NCI-H446 (cell line): ENCODE data around the gene ABHD16A.

Experiments used
- DNase-seq, 2 experiments: peaks; one replicate each; lab custom pipeline; 2025; lab: John Stamatoyannopoulos, UW

ABHD16A gene

DNA sequence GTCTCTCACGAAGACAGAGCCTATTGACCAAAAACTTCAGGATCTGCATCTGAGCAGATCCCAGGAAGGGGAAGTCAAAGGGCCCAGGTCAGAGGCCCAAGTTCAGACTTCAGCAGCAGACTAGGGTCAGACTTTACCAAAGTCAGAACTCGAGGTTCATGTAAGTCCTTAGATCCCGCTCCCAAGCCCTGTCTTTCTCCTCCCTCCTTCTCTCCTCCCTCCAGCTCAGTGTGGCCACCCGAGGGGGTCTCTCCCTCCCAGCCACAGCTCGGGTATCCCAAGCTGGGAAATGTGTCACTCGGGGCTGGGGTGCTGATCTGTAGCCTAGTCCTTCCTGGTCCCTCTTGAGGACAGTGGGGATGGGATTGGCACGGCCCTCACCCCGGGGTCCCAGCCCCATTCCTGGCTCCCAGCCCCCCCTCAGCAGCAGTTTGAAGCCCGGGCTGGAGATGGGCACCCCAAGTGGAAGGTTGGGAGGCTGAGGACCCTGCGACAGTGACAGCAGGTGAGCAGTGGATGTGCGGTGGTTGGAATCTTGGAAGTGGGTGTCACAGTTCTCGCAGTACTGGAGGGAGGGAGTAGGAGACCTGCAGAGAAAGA, 40.9 kb downstream of the ABHD16A start:
- DNase-seq: no peak

DNA sequence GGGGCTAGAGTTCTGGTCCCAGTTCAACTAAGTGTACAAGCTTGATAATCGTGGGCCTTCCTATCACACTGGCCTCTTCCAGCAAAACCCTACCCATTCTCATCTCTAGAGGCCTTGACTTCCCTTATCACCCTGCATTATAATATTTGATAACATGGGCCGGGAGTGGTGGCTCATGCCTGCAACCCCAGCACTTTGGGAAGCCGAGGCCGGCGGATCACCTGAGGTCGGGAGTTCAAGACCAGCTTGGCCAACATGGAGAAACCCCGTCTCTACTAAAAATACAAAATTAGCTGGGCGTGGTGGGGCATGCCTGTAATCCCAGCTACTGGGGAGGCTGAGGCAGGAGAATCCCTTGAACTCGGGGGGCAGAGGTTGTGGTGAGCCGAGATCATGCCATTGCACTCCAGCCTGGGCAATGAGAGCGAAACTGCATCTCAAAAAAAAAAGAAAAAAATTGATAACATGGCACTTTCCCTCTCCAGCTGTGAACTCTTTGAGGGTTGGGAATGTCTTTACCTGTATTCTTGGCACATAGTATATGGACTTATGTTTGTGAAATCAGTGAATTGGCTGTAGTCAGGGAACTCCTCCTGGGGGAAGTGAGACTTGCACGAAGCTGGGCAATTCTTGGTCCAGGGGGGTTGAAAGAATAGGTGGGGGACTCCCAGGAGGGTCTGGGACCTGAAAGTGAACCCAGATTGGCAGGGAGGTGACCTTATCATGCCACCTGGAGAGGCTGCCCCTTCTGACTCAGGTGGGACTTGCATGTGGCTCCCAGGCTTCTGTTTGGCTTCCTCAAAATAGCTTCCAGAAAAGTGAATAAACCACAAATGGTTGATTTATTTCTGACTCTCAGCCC, 41.6 kb downstream of the ABHD16A start:
- DNase-seq: no peak

DNA sequence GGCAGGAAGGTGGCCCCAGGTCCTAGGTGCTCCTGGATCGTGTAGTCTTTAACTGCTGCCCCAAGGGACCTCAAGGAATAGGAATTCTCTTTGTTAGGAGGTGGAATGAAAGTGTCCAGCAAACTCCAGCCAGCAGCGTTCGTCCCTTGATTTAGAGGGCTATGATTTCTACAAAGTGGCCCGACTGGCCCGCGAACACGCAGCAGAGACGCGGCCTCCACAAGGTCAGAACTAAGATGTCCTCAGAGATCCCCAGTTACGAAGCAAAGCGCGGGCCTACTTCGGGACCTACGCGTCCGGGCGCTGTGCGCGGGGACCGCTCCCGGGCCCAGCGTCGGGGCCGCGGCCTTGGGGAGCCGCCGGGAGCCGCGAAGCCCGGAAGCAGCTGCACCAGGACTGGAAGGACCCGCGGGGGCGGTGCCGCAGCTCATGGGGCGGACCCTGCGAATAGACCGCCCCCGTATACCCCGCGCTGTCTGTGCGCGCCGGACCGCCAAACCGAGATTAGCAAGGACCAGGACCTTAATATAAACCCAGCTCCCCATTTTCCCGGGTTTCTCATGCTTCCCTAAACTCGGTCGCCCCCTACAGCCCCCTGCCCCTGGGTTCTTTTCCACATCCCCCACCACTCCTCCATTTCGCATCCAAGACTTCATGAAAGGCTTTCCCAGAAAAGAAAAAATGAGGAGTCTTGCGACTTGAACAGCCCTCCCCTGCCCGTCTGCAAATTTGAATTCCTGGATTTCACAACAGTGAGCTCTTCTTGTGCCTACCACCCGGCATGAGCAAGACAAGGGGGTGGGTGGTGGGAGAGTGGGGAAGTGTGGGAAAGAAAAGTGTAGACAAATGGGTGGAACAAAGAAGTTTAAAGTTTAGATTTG, 42.5 kb downstream of the ABHD16A start, which contains the start of gene C6orf47:
TSS of gene C6orf47 (minus strand) at position 398 of the 881 bp plus-strand sequence. CDS start 831 bp downstream, outside the sequence.
- peak; percentile 74 to 85 for DNase-seq

DNA sequence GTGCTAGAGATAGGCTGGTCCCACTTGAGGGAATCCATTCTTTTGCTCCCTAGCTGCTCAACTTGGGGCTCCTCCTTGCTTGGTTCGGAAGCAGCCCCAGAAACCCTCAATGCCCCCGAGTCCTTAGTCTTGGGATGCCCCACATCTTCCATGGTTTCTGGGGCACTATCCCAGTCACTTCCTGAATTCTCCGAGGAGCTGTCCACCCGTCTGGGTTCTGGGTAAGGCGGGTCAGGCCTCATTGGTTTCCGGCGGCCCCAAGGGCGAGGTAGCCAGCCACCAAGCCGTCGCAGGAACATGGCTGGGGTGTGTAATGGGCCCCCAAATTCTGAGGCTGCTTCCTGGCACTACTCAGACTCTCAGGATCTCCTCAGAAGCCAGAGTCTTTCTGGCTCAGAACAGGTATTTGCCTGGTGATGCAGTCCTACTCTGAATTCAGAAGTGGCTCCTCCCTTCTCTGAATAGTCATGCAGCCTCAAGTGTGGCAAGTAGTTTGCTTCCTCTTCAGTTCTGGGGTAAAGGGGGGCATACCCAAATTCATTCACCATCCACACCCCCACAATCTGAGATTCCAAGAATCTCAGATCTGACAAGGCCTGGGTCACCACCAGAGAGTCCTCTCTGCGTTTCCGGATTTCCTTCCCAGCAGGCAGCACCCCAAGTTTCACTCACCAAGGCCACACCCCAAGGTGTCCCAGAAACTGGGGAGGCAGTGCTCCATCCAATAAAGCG, 43.3 kb downstream of the ABHD16A start:
- DNase-seq: no peak

DNA sequence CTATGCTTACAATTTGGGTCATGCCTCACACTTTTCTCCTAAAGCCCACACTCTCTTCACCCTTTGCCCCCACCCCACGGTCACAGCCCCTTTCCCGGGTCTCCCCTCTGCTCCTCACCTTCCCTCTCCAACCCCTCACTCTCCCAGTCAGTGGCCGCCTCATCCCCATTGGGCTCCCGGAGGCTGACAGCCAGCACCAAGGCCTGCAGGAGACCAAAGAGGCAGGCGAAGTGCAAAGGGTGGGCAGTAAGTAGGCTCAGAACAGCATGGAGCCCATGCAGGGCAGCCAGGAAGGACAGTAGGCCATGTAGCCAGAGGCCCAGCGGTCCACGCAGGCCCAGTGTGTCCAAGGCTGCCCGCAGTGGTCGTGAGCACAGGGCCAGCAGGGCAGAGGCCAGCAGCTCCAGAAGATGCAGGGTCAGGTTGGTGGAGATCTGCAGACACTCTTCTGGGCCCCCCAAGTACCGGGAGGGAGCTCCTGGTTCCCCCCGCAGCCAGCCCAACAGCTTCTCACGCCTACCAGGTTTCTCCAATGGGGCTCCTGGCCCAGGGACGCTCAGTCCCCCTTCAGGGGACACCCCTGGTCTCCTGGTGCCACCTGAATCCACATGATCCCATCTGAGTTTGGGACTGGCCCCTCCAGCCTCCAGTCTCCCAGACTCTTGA, 44.0 kb downstream of the ABHD16A start:
- DNase-seq: no peak

DNA sequence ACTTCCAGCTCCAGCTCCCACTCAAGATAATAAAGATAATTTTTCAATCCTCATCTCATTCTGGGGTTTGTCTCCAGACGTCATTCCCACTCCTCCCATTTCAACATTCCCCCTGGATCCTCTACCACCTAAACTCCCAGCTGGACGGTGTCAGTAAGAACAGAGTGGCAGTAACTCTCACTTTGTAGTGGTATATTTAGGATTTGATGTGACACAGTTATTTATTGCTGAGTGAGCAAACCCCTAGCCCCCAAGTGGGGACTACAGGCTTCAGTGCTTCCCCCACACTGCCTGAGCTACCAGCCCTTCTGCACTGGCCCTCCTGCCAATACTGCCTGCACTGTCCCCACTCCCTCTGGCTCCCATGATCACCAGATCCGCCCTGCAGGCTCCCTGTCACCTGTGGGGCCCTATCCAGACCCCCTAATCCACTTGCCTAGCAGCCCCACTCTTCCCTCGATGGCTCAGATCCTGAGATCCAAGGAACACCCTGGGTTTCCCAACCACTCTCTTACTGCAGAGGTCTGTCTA, 44.9 kb downstream of the ABHD16A start:
- DNase-seq: no peak

DNA sequence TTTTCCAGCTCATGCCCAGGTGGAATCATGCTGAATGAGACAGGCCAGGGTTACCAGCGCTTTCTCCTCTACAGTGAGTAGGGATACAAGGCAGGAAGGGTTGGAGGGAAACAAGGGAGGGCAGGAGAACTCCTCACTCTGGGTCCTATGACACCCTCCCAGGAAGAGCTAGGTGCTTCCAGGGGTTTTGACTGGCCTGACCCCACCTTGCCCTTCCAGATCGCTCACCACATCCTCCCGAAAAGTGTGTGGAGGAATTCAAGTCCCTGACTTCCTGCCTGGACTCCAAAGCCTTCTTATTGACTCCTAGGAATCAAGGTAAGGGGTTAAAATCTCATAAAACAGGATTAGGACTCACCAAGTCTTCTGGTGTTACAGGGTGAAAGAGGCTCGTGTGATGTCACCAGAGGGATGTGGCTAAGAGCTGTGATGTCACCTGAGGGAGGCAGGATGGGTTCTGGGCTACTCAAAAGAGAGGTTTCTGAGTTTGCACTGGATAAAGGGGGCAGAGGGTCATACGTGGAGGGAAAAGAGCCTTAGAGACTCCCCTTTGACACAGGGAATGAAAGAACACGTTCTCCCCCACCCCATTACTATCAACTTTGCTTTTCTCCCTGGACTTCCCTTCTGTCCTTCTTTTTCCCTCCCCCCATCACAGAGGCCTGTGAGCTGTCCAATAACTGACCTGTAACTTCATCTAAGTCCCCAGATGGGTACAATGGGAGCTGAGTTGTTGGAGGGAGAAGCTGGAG, 45.5 kb downstream of the ABHD16A start:
- DNase-seq: no peak

DNA sequence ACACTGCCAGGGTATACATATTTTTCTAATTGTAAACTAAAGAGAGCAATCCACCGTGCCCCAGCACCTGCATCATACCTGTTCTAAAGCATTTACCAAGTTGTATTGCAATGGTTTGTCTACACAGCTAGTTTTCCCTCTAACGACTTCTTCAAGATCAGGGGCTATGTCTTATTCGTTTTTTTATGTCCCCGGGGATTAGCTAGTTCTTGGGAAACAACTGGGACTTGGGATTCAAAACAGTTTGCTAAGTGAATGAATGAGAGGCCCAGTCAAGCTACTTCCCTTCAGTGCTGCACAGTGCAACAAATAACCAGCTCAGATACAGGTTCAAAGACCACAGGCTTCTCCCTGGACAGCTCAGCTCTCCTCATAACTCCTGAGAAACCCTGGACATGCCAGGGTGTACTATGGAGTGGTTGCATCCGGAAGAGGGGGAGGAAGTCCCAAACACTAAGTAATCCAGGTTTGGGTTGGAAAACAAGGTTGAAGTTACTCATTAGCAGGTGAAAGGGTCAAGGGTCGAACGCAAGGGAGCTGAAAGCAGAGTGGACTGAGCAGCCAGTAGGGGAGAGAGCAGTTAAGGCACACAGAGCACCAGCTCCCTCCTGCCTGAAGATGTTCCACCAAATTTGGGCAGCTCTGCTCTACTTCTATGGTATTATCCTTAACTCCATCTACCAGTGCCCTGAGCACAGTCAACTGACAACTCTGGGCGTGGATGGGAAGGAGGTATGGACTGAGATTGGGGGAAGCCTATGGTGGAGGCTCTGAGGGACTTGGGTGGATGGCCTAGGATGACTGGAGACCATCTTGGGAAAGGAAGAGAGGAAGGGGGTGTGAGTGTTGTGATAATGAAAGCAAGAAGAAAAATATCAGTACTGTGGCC, 47.5 kb downstream of the ABHD16A start, which contains the start of gene APOM:
TSS of gene APOM (plus strand) at position 546 of the 889 bp plus-strand sequence. CDS start at position 619, 73 bp downstream.
- DNase-seq: no peak

DNA sequence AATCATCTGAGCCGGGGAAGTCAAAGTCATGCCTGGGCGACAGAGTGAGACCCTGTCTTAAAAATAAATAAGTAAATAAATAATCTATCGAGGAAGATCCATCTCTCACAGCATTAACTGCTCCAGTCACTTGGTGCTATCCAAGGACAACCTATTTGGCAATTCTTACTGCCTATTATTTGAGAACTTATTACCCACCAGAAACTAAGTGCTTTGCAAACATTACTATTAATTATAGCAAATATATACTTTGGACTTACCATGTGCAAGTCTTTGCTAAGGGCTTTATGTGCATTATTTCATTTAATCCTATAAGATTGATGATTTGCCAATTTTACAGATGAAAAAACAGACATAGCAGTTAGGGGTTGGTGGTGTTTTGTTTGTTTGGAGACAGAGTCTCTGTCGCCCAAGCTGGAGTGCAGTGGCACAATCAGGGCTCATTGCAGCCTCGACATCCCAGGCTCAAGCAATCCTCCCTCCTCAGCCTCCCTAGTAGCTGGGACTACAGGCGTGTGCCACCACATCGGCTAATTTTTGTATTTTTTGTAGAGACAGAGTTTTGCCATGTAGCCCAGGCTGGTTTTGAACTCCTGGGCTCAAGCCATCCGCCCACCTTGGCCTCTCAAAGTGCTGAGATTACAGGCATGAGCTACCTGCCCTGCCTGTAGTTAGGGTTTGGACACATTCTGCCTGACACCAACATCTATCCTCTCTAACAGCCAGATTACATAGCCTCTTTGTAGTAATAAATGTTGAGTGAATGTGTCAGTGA, 48.4 kb downstream of the ABHD16A start:
- no peak for DNase-seq

DNA sequence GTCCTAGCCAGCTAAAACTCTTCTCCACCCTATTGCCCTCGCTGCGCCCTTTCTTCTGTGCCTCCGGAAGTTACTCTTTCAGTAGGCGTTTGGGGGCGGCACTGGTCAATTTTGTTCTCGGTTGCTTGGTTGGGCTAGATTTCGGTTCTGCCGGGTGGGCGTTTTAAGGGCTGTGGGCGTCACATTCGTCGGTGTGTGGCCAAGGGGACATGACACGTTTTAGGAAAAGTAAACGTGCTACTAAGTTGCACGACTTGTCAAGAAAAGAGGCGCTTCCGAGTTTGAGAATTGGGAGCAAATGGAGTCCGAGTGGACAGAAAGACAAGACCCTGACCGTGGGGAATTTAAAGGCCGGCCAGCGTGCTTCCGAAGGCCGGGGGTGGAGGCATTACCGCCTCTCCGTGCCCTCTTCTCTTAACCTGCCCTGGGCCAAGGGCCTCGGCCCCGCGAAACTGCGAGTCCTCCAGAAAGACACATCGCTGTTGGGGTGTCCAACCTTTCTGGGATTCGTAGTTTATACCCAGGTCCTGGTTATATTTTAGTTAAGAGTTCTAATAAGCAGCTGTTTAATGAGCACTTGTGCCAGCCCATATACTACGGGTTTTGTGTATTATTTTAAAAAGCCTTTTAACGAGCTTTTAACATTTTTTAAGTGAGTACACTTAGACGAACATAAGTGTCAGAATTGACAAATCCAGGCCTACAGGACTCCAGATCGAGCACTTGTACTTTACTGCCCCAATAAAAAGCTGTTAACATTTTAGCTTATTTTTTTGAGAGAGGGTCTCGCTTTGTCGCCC, 50.0 kb downstream of the ABHD16A start:
- peak in 1 of 2 experiments; percentile 97 for DNase-seq

DNA sequence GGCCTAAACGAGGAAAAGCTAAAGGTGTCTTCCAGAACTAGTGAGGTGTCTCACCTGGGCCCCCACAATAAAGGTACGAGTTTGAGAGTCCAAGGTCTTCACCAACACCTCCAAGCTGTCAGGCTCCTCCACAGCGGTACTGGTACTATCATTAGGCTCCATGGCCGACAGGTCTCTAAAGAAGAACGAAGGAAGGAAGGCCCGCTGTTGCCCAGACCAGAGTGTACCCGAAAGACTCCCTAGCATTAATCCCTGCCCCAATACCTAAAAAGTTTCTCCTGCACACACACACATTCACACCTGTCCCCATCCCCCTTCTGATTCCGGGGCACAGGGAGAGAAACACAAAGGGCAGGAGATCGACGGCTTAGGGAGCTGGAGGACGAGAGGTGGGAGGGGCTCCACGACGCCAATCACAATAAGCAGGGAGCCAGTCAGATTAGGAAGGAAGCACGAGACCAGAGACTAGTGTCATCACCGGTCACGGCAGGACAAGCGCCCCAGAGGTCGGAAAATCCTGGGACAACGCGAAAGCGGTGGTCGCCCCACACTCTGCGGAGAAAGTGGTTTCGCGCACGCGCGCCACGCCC, 51.4 kb downstream of the ABHD16A start:
- peak; percentile 64 to 71 for DNase-seq

DNA sequence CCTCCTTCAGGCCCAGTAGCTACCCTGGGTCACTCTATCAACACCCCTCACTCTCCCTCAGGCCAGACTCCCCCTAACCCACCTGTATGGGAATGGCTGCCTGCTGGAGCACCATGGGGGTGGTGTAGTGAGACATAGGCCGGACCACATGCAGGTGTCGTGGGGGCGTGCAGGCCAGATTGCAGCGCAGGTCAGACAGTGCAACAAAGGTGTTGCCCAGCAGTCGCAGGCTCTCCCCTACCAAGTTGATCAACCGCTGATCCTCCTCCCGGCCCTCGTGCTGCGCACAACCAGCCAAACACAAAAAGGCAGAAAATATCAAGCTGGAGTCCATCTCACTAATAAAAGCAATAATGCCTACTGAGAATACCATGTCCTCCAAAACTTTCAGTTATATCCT, 57.8 kb downstream of the ABHD16A start:
- DNase-seq: no peak

DNA sequence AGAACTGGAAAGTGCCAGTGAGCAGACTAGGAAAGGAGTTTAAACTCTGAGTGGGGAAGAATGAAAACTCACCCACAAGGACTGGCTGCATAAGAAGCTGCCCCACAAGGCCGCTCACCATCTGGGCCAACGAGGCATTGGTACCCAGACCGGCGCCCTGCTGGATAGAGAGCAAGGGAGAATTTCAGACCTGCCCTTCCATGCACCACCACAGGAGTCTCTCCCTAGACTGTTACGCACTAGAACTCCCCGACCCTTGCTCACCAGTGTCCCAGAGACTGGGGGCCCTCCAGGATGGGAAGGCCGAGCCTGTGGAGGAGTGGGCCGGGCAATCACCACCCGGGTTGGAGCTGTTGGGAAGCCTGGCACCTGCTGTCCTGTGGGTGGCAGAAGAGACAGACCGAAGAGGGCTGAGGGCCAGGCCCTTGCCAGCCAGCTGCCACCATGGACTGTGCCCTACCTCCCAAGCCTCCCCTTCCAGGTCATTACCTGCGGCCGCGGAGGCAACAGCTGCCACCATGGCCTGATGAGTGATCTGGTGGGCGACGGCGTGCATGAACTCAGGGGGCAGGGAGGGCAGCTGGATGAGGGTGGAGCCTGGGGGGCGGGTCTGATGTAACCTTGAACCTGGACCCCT, 59.2 kb downstream of the ABHD16A start:
- no peak for DNase-seq

DNA sequence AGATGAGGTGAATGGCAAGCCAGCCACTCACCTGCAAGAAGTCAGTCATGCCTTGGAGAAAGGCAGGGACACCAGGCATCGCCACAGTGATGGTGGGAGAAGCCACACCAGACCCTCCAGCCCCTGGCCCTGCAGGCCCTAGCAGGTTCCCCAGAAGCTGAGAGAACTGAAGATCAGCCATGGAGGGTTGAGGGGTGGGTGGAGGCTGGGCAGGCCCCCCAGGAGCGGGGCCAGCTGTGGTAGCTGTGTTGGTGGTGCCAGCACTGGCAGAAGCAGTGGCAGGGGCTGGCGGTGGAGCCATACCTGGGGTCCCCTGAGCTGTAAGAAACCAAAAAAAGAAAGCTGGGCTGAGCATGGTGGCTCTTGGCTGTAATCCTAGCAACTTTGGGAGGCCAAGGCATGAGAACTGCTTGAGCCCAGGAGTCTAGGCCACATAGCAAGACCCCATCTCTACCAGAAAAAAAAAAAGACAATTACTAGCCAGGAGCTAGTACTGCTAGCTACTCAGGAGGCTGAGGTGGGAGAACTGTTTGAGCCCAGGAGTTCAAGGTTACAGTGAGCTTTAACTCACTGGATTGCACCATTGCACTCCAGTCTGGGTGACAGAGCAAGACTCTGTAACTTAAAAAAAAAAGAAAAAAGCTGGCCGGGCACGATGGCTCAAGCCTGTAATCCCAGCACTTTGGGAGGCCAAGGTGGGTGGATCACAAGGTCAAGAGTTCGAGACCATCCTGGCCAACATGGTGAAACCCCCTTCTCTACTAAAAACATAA, 60.1 kb downstream of the ABHD16A start:
- DNase-seq: no peak

DNA sequence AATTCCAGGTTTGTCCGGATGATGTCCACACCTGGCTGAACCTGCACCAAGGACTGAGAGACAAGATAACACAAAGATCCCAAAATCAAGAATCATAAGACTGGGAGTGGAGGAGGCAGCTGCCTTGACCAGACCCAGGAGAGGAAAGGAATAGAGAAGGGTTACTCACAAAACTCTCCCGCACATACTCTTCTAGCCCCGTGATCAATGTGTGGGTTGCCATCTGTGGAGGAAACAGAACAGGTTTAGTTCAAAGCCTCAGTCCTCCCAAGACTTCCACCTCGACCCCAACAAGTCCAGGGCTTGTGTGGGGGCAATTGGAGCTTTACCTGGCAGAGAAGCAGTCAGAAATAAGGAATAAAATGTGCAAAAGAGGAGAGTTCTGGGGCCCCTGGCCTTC, 61.8 kb downstream of the ABHD16A start:
- no peak for DNase-seq

DNA sequence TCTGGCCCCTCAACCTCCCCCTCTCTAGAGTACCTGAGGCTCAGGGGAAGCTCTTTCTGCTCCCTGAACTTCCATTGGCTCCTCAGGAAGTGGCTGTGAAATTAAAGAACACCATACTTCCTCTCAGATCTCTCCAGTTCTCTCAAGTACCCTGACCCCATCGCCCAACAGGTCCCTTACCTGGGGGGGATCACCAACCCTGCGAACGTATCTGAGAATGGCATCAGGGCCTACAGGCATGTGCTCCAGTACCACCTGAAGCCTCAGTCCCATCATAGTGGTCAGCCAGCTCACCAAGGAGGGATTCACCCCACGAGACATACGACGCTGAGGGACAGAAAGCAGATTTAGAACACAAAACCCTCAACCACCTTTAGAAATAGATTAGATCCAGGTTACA, 62.5 kb downstream of the ABHD16A start:
- DNase-seq: no peak
